NCI-H2081 (cell line): ENCODE results near the gene OGFOD2.
A peak's percentile ranks its signal among the peaks of the same experiment; 100 is the strongest.
"Not testable (repeated sequence)": the region's sequence is repeated elsewhere in the genome, so short reads cannot be mapped to it uniquely, and the experiment has no call there.

Experiments used
- DNase-seq, 2 experiments: peaks; one replicate each; lab custom pipeline; 2025; lab: John Stamatoyannopoulos, UW

Gene OGFOD2

GRCh38 chr12:122974892-122975789 is at the start of gene OGFOD2:
Gene OGFOD2 (plus strand): TSS chr12:122975244. CDS start chr12:122975252, 8 bp downstream.
- peak; percentile 92 to 95 for DNase-seq

- DNase-seq: no peak
These were observed 47.2 kb upstream of the OGFOD2 start for GRCh38 chr12:122927756-122928403.

GRCh38 chr12:122928404-122929147 is 46.5 kb upstream of the OGFOD2 start:
- DNase-seq: no peak

- no peak for DNase-seq
These were observed 45.9 kb upstream of the OGFOD2 start for GRCh38 chr12:122929148-122929538.

- DNase-seq: no peak
These were observed 45.2 kb upstream of the OGFOD2 start for GRCh38 chr12:122929812-122930211.

- no peak for DNase-seq
These were observed 42.8 kb upstream of the OGFOD2 start for GRCh38 chr12:122932207-122932606.

GRCh38 chr12:122934722-122935121 is 40.3 kb upstream of the OGFOD2 start:
- DNase-seq: no peak

DNA sequence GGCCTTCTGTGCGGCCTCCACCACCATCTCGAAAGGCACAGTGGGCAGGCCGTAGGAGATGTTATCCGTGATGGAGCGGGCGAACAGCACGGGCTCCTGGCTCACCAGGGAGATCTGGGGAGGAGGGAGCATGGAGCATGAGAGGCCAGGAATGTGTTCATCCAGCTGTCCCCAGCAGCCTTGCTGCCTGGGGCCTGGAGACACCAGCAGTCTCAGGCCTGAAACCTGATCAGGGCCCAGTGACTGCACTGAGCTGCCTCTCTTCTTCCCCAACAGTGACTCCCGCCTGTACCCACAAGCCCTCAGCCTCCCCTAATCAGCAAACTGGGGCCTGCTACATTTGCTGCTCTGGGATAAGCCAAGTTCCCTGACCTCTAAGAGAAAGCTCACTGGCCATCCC is 39.7 kb upstream of the OGFOD2 start:
- no peak for DNase-seq

- DNase-seq: no peak
These were observed 37.4 kb upstream of the OGFOD2 start for GRCh38 chr12:122937622-122938091.

GRCh38 chr12:122939125-122939524 is 35.9 kb upstream of the OGFOD2 start:
- no peak for DNase-seq

- DNase-seq: not testable (repeated sequence)
These were observed 33.7 kb upstream of the OGFOD2 start for GRCh38 chr12:122941351-122941750.

DNA sequence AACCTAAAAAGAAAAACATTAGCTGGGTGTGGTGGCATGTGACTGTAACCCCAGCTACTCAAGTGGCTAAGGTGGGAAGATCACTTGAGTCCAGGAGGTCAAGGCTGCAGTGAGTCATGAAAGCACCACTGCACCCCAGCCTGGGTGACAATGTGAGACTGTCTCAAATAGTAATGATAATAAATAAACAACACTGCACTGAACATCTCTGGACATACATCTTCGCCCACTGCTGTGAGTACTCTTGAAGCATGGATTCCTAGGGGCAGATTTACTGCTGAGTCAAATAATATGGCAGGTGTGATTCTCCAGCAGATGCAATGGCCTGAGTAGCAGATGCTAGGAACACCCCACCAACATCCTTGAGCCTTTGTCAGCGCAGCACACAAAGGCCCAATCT is 32.4 kb upstream of the OGFOD2 start:
- no peak for DNase-seq

GRCh38 chr12:122943196-122943595 is 31.8 kb upstream of the OGFOD2 start:
- DNase-seq: no peak

GRCh38 chr12:122944605-122945592 is 30.1 kb upstream of the OGFOD2 start:
- no peak for DNase-seq

DNA sequence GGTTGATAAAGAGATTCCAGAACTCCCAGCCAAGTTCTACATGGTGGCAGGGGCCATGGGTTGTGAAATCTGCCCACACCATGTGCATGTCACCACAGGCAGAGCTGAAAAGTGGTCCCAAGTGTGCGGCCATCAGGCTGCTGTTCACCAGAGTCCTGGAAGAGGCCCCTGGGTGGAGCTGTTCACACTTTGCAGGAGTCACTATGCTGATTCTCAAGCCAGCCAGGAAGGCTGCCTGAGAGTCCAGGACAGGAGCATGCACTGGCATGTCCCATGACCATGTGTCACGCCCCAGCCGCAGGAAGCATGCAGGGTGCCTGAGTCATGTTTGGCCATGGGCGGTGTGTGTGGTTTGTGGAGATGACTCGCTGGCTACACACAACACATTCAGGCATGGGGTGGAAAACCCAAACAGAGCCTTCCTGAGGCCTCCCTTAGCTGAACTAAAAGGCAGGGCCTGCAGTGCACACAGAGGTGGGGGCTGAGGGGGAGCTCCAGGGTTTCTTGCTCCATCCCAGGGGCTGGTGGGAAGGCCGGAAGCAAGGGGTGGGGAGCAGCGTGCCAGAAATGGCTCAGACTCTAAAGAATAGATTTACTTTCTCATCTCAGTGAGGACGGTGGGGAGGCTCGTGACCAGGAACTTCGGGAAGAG is 28.2 kb upstream of the OGFOD2 start:
- no peak for DNase-seq

DNA sequence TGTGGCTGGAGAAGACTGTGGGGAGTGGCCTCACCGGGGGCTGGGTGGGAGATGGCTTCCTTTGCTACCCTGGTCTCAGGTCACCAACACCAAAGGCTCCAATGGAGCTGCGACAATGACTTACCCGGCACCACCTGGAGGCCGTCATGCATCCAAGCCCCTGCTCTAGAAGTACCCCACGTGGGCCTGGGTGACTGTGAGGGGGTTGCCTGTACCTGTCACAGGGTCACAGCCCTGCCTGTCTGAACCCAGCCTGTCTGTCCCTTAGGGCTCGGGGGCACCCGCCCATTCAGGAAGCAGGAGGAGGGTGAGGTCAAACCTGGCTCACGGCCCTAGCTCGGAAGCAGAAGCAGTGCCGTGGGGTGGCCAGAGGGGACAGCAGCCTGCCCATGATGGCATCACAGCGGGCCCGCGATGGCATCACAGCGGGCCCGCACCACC is 27.7 kb upstream of the OGFOD2 start:
- DNase-seq: no peak

DNA sequence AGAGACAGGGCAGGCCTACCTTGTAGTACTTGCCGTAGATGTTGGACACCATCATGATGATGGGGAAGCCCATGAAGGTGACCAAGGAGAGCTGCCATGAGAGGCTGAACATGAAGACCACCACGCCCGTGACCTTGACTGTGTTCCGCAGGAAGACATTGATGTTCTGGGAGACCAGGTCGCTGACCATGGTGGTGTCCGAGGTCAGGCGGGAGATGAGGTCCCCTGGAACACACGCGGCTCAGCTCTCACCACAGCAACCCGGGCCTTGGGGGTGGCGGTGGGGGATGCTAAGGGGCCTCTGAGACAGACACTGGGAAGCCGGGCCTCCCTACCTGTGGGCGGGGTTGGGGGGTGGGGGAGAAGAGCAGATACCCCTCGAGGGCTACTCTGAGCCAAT is 26.4 kb upstream of the OGFOD2 start:
- no peak for DNase-seq

GRCh38 chr12:122949405-122949804 is 25.6 kb upstream of the OGFOD2 start:
- no peak for DNase-seq

DNA sequence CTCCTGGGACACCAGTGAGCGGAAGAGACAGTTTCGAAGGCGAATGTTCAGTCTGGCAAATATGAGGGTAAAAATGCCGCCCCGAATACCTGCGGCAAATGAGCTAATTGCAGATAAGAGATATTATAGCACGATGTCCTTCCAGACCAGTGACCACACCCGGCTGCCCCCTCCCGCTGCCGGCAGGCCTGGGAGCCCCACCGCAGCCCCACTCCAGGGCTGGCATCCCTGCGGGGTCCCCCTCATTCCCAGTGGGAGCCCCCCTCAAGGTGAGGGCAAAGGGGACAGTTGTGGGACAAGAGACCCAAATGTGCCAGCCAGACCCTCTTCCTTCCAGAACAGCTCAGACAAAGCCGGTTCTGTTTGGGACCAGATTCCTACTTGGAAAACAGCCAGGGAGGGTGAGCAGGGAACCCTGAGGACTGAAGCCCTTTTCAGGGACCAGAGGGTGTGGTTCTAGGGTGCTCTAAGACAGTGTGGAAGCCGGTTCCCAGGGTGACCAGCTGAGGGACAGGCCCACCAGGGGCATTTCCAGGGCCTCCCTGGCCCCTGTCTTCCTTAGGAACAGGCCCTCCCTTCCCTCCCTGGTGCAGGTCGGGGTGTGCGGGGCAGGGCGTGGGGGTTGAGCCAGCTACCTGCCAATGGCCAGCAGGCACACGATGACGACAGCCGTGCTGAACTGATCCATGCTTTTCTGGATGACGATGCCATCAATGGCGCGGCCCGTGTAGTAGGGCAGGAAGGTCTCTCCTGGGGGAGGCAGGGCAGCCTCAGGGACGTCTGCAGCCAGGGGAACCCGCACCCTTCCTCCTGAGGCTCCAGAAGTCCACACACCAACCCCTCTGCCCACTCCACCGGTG is 25.0 kb upstream of the OGFOD2 start:
- DNase-seq: no peak

GRCh38 chr12:122951406-122951805 is 23.6 kb upstream of the OGFOD2 start:
- no peak for DNase-seq
